ENCODE measurements around the gene NELL1. TPM values are rescaled to one million over a fixed set of nuclear protein-coding genes. Genes with fewer than 3 reads are reported as not detected.

Gene NELL1
- polyA plus RNA-seq, 4 donors, result 0.18 to 5.1 TPM; not detected in 2

DNA sequence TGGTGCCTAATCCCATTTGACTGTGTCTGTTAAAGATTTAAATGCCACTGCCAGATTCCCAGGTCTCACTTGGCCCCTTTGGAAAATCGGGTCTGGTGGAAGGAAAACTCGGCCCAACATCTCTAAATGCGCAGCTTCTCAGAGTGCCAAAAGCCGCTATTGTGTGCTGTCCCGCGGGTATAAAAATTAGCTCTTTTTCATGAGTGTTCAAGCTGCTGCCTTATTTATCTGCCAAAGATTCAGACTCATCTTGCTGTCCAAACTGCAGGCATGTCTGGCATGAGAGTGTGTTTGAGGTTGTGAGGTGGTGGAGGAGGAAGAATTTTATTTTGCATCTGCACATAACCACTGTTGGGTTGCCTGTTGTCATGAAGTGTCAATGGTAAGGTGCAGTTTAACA is 91.4 kb downstream of the NELL1 start:
- H3K27me3 ChIP-seq (ENCODE audit: control insufficient read depth in 3 of 3, insufficient read depth in 3 of 3, low read length in 3 of 3), result no peaks in the 10 kb centered on the region
- no peak for DNase-seq
- H3K27ac ChIP-seq (ENCODE audit: low read depth in 1 of 3, low read length in 2 of 3), result no peak overlapping the region
- H3K36me3 ChIP-seq (ENCODE audit: control insufficient read depth in 3 of 3, insufficient read depth in 2 of 3, low read depth in 1 of 3, low read length in 3 of 3), result no peaks in the 10 kb centered on the region
- H3K9me3 ChIP-seq (ENCODE audit: control insufficient read depth in 2 of 2, insufficient read depth in 1 of 2, low read depth in 1 of 2, low read length in 1 of 2), result no peaks in the 10 kb centered on the region
- no peak for FAIRE-seq
- no peaks in the 10 kb centered on the region for H3K4me1 ChIP-seq (ENCODE audit: control insufficient read depth in 3 of 3, insufficient read depth in 2 of 3, low read depth in 1 of 3, low read length in 2 of 3)
- WGBS, 3 donors, result 84 to 90% (median 85%) methylated on average over 6 of the region's 6 CpGs
- H3K4me3 ChIP-seq (ENCODE audit: low read depth in 1 of 3, low read length in 3 of 3), result no peak overlapping the region

DNA sequence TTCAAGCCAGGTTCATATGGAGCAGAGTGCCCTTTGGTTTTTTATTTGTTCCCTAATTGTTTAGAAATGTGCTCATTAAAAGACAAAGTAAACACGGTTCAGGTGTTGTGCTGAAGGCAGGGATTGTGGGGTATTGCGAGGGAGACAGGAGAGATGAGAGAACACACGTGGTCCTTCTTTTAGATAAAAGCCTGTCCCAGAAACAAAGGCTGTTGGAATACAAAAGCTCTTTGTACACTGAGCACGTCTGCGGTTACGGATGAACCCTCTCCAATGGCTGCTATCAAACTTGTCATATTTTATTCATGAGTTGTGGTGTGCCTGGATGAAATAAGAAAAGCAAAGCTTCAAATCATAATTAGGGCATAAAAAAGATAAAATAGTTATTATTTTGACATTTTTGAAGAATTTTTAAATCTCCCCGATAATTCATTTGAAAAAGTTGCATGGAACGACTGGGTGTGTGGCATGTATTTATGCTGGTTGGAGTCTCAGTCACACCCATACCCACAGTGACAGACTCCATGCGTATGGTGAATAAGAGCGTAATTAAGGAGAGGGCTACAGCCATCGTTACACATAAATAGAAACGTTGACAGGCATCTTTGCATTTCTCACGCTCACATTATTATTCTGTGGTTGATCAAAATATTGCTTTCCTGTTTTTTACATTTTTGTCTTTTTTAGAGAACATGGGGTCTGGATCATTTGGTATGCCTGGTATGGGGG is 92.9 kb downstream of the NELL1 start:
- Histone ChIP-seq H3K27me3 (ENCODE audit: control insufficient read depth in 3 of 3, insufficient read depth in 3 of 3, low read length in 3 of 3) (no peaks in the 10 kb centered on the region), H3K4me3 (ENCODE audit: low read depth in 1 of 3, low read length in 3 of 3) (no peak overlapping the region), H3K4me1 (ENCODE audit: control insufficient read depth in 3 of 3, insufficient read depth in 2 of 3, low read depth in 1 of 3, low read length in 2 of 3) (no peaks in the 10 kb centered on the region), H3K27ac (ENCODE audit: low read depth in 1 of 3, low read length in 2 of 3) (no peak overlapping the region), H3K36me3 (ENCODE audit: control insufficient read depth in 3 of 3, insufficient read depth in 2 of 3, low read depth in 1 of 3, low read length in 3 of 3) (no peaks in the 10 kb centered on the region), H3K9me3 (ENCODE audit: control insufficient read depth in 2 of 2, insufficient read depth in 1 of 2, low read depth in 1 of 2, low read length in 1 of 2) (no peaks in the 10 kb centered on the region)
- no peak for FAIRE-seq
- no peak for DNase-seq
- 57 to 71% (median 59%) methylated on average over 13 of the region's 13 CpGs for WGBS, 3 donors

DNA sequence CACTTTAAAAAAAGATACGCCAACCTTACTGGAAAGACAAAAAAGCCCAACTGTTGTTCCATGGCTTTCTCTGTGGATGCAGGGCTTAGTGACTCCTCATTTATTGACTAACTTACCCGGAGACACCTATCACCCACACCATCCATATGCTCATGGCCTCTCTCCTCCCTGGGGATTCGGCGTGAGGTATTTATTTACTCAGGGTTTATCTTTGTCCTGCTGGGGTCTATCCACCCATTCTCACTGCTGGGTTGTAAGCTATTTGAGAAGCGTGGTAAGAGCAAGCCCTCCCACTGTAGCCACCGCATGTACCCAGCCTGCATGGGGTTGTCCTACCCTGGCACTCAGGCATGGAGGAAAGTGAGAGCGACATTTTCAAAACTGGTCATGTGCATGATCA is 93.6 kb downstream of the NELL1 start:
- WGBS, 3 donors, result 56 to 64% (median 61%) methylated on average over 7 of the region's 7 CpGs
- FAIRE-seq, result no peak

DNA sequence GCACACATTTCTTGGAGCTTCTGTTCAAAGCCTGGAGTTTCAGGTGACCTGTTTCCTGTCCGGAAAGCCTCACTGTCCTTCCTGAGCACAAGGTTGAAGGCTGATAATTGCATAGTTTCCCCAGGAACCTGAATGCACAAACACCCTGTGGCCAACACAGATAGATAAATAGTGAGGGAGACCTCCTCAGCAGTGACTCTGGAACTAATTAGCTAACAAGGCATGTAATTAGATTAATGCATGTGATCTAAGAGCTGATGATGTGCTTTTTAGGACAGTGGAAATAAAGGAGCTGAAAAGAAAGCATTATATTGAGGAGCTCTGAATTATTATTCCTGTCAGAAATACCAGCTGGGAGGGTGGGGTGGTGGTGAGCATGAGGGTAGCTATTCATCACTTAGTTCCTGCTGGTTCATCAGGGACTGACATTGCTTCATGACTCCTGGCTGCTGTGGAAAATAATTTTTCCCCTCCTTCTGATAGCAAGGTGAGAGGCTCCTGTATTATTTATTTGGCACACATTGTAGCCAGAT is 101.1 kb downstream of the NELL1 start:
- 68 to 79% (median 71%) methylated on average over 1 of the region's 1 CpG for WGBS, 3 donors
- Histone ChIP-seq H3K4me3 (ENCODE audit: low read depth in 1 of 3, low read length in 3 of 3) (no peak overlapping the region), H3K27ac (ENCODE audit: low read depth in 1 of 3, low read length in 2 of 3) (no peak overlapping the region), H3K36me3 (ENCODE audit: control insufficient read depth in 3 of 3, insufficient read depth in 2 of 3, low read depth in 1 of 3, low read length in 3 of 3) (no peaks in the 10 kb centered on the region), H3K27me3 (ENCODE audit: control insufficient read depth in 3 of 3, insufficient read depth in 3 of 3, low read length in 3 of 3) (no peaks in the 10 kb centered on the region), H3K9me3 (ENCODE audit: control insufficient read depth in 2 of 2, insufficient read depth in 1 of 2, low read depth in 1 of 2, low read length in 1 of 2) (no peaks in the 10 kb centered on the region), H3K4me1 (ENCODE audit: control insufficient read depth in 3 of 3, insufficient read depth in 2 of 3, low read depth in 1 of 3, low read length in 2 of 3) (no peaks in the 10 kb centered on the region)
- DNase-seq (no peak), FAIRE-seq (no peak)

More for the DNA sequence above, 93.6 kb downstream of the NELL1 start:
- Histone ChIP-seq H3K27me3 (ENCODE audit: control insufficient read depth in 3 of 3, insufficient read depth in 3 of 3, low read length in 3 of 3) (no peaks in the 10 kb centered on the region), H3K27ac (ENCODE audit: low read depth in 1 of 3, low read length in 2 of 3) (no peak overlapping the region), H3K4me1 (ENCODE audit: control insufficient read depth in 3 of 3, insufficient read depth in 2 of 3, low read depth in 1 of 3, low read length in 2 of 3) (no peaks in the 10 kb centered on the region), H3K4me3 (ENCODE audit: low read depth in 1 of 3, low read length in 3 of 3) (no peak overlapping the region), H3K9me3 (ENCODE audit: control insufficient read depth in 2 of 2, insufficient read depth in 1 of 2, low read depth in 1 of 2, low read length in 1 of 2) (no peaks in the 10 kb centered on the region), H3K36me3 (ENCODE audit: control insufficient read depth in 3 of 3, insufficient read depth in 2 of 3, low read depth in 1 of 3, low read length in 3 of 3) (no peaks in the 10 kb centered on the region)
- DNase-seq, result no peak

DNA sequence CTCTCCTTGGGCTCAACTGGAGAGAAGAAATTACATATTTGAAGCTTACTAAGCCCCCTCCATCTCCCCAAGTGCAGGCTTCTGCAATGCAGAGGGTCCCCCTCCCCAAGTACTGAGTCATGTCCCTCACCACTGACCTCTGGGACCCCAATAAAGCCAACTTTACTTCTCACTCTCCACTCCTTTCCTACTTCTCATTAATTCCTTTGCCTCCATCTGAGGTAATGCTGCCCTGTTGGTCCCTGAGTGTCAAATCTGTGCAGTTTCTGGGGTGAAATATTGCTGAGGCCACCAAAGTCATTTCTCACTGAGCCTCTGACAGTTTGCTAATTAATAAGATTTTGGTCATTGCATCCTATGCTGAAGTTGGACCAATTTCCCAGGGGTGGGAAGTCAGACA is 101.6 kb downstream of the NELL1 start:
- Histone ChIP-seq H3K4me1 (ENCODE audit: control insufficient read depth in 3 of 3, insufficient read depth in 2 of 3, low read depth in 1 of 3, low read length in 2 of 3) (no peaks in the 10 kb centered on the region), H3K9me3 (ENCODE audit: control insufficient read depth in 2 of 2, insufficient read depth in 1 of 2, low read depth in 1 of 2, low read length in 1 of 2) (no peaks in the 10 kb centered on the region), H3K4me3 (ENCODE audit: low read depth in 1 of 3, low read length in 3 of 3) (no peak overlapping the region), H3K36me3 (ENCODE audit: control insufficient read depth in 3 of 3, insufficient read depth in 2 of 3, low read depth in 1 of 3, low read length in 3 of 3) (no peaks in the 10 kb centered on the region), H3K27ac (ENCODE audit: low read depth in 1 of 3, low read length in 2 of 3) (no peak overlapping the region), H3K27me3 (ENCODE audit: control insufficient read depth in 3 of 3, insufficient read depth in 3 of 3, low read length in 3 of 3) (no peaks in the 10 kb centered on the region)
- FAIRE-seq, result no peak
- DNase-seq, result no peak

DNA sequence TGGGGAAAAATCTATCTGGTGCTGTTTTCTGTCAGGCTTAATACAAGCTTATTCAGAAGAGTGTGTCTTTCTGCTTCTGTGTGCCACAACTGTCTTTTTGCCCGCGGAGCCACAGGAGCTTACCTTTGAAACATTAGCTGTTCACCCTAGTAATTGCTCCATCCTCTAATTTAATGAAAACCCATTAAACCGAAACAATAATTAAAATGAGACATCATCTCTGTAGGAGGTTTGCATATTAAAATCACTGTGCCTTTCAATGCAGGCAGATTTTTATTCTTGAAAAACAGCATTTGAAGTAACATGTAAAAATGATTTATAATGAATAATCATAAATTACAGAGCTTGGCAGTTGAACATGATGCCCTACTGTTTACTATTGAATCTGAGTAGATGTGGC is 102.3 kb downstream of the NELL1 start:
- FAIRE-seq (no peak), DNase-seq (no peak)
- H3K27ac ChIP-seq (ENCODE audit: low read depth in 1 of 3, low read length in 2 of 3), result no peak overlapping the region
- H3K4me3 ChIP-seq (ENCODE audit: low read depth in 1 of 3, low read length in 3 of 3), result no peak overlapping the region
- H3K36me3 ChIP-seq (ENCODE audit: control insufficient read depth in 3 of 3, insufficient read depth in 2 of 3, low read depth in 1 of 3, low read length in 3 of 3), result no peaks in the 10 kb centered on the region
- H3K4me1 ChIP-seq (ENCODE audit: control insufficient read depth in 3 of 3, insufficient read depth in 2 of 3, low read depth in 1 of 3, low read length in 2 of 3), result no peaks in the 10 kb centered on the region
- 89 to 96% (median 91%) methylated on average over 3 of the region's 3 CpGs for WGBS, 3 donors
- no peaks in the 10 kb centered on the region for H3K27me3 ChIP-seq (ENCODE audit: control insufficient read depth in 3 of 3, insufficient read depth in 3 of 3, low read length in 3 of 3)
- H3K9me3 ChIP-seq (ENCODE audit: control insufficient read depth in 2 of 2, insufficient read depth in 1 of 2, low read depth in 1 of 2, low read length in 1 of 2), result no peaks in the 10 kb centered on the region

DNA sequence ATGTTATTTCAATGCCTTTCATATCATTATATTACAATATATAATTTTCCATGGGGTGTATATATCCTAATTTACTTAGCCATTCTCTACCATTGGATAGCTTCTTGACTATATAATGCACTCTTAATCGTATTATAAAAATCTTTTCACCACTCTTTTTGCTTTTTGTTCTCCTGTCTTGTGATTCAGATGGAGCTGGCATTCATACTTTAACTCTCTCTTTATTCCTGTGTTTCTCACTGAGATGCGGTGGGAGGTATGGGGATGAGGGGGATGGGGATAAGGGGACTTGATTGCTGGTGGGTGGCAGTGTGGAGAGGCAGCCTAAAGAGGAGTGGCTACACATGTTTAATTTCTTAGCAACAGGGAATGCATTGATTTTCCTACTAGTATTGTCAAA is 105.9 kb downstream of the NELL1 start:
- no peaks in the 10 kb centered on the region for H3K27me3 ChIP-seq (ENCODE audit: control insufficient read depth in 3 of 3, insufficient read depth in 3 of 3, low read length in 3 of 3)
- no peaks in the 10 kb centered on the region for H3K9me3 ChIP-seq (ENCODE audit: control insufficient read depth in 2 of 2, insufficient read depth in 1 of 2, low read depth in 1 of 2, low read length in 1 of 2)
- H3K36me3 ChIP-seq (ENCODE audit: control insufficient read depth in 3 of 3, insufficient read depth in 2 of 3, low read depth in 1 of 3, low read length in 3 of 3), result no peaks in the 10 kb centered on the region
- no peak overlapping the region for H3K27ac ChIP-seq (ENCODE audit: low read depth in 1 of 3, low read length in 2 of 3)
- no peak overlapping the region for H3K4me3 ChIP-seq (ENCODE audit: low read depth in 1 of 3, low read length in 3 of 3)
- no peaks in the 10 kb centered on the region for H3K4me1 ChIP-seq (ENCODE audit: control insufficient read depth in 3 of 3, insufficient read depth in 2 of 3, low read depth in 1 of 3, low read length in 2 of 3)
- FAIRE-seq (no peak), DNase-seq (no peak)
- 61 to 72% (median 70%) methylated on average over 2 of the region's 2 CpGs for WGBS, 3 donors

DNA sequence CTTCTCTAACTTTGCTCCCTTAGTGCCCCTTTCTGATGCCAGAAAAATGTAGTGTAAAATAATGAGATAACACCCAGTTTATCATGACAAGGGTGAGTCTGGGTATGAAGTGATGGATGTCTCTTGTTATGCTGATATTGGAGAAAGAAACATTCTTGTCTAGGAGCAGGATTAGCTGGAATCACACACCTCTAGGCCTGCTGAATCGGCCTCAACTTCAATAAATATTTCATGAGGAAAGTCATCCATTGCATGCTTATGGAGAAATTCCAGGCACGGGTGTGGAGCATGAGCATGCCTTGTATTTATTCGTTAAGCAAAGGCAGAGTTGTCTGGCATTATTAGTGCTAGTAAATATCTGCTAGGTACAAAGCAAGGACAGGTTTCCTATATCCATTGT is 113.4 kb downstream of the NELL1 start:
- no peaks in the 10 kb centered on the region for H3K36me3 ChIP-seq (ENCODE audit: control insufficient read depth in 3 of 3, insufficient read depth in 2 of 3, low read depth in 1 of 3, low read length in 3 of 3)
- FAIRE-seq, result no peak
- H3K4me1 ChIP-seq (ENCODE audit: control insufficient read depth in 3 of 3, insufficient read depth in 2 of 3, low read depth in 1 of 3, low read length in 2 of 3), result no peaks in the 10 kb centered on the region
- H3K9me3 ChIP-seq (ENCODE audit: control insufficient read depth in 2 of 2, insufficient read depth in 1 of 2, low read depth in 1 of 2, low read length in 1 of 2), result no peaks in the 10 kb centered on the region
- no peak for DNase-seq
- H3K27me3 ChIP-seq (ENCODE audit: control insufficient read depth in 3 of 3, insufficient read depth in 3 of 3, low read length in 3 of 3), result no peaks in the 10 kb centered on the region
- H3K27ac ChIP-seq (ENCODE audit: low read depth in 1 of 3, low read length in 2 of 3), result no peak overlapping the region
- no peak overlapping the region for H3K4me3 ChIP-seq (ENCODE audit: low read depth in 1 of 3, low read length in 3 of 3)
- WGBS, 3 donors, result 66 to 73% (median 69%) methylated on average over 3 of the region's 3 CpGs

DNA sequence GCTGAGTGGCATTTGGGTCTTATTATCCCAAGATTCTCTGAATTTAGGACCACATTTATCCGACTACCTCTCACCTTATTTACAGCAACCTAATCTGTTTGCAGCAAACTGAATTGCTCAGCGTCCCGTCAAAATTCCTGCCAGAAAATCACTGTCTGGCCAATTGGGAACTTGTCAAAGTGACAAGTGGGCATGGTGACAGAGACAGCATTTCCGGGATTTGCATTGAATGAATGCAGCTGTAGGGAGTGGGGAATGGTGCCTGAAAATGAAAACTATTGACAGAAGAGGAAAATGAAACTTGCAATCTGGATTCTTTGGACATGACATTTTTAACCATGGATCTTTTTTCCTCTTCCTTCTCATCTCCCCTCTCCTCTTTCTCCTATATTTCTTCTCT is 113.8 kb downstream of the NELL1 start:
- H3K36me3 ChIP-seq (ENCODE audit: control insufficient read depth in 3 of 3, insufficient read depth in 2 of 3, low read depth in 1 of 3, low read length in 3 of 3), result no peaks in the 10 kb centered on the region
- FAIRE-seq (no peak), DNase-seq (no peak)
- H3K9me3 ChIP-seq (ENCODE audit: control insufficient read depth in 2 of 2, insufficient read depth in 1 of 2, low read depth in 1 of 2, low read length in 1 of 2), result no peaks in the 10 kb centered on the region
- H3K4me3 ChIP-seq (ENCODE audit: low read depth in 1 of 3, low read length in 3 of 3), result no peak overlapping the region
- 64 to 83% (median 64%) methylated on average over 4 of the region's 4 CpGs for WGBS, 3 donors
- no peaks in the 10 kb centered on the region for H3K4me1 ChIP-seq (ENCODE audit: control insufficient read depth in 3 of 3, insufficient read depth in 2 of 3, low read depth in 1 of 3, low read length in 2 of 3)
- H3K27me3 ChIP-seq (ENCODE audit: control insufficient read depth in 3 of 3, insufficient read depth in 3 of 3, low read length in 3 of 3), result no peaks in the 10 kb centered on the region
- H3K27ac ChIP-seq (ENCODE audit: low read depth in 1 of 3, low read length in 2 of 3), result no peak overlapping the region

Data from small intestine (tissue), 7 donors.